CD14-positive monocyte (primary cell): ENCODE results near the gene PSMA7. TPM values are rescaled to one million over a fixed set of nuclear protein-coding genes. Genes with fewer than 3 reads are reported as not detected.

ENCODE experiments used
- DNase-seq, 3 donors: peaks; one replicate each; pipeline ENCODE4 v3.0.0-alpha.2; 2011 to 2022
- H2AFZ ChIP-seq: 2 replicates; pipeline ENCODE4 v1.6.0; 2012; ENCODE audit warnings: mild to moderate bottlenecking, low read depth, low read length, inconsistent platforms; ENCODE audit not compliant: insufficient read depth, poor library complexity, severe bottlenecking
- H3K27ac ChIP-seq, 2 donors: 1 replicate in 1 of 2; 2 replicates in 1 of 2; pipeline ENCODE4 v1.5.1; 2012 to 2013; ENCODE audit warnings: low read length in 2 of 2, control low read depth in 1 of 2, inconsistent platforms in 1 of 2, low read depth in 1 of 2, mild to moderate bottlenecking in 1 of 2
- H3K27me3 ChIP-seq, 2 donors: one replicate each; pipeline versions ENCODE4 v1.6.0 to v1.6.1; 2011 to 2013; ENCODE audit warnings: low read length in 2 of 2; ENCODE audit not compliant: control insufficient read depth in 2 of 2, insufficient read depth in 2 of 2
- H3K36me3 ChIP-seq, 2 donors: replicated peaks in 1 of 2; 1 replicate in 1 of 2; 2 replicates in 1 of 2; pipeline versions ENCODE4 v1.5.1 to v1.6.1; 2012 to 2013; ENCODE audit warnings: low read length in 2 of 2, control low read depth in 1 of 2, inconsistent platforms in 1 of 2, mild to moderate bottlenecking in 1 of 2; ENCODE audit not compliant: insufficient read depth in 2 of 2, control insufficient read depth in 1 of 2
- H3K4me1 ChIP-seq, 2 donors: 1 replicate in 1 of 2; 2 replicates in 1 of 2; pipeline versions ENCODE4 v1.5.1 to v1.6.1; 2012 to 2013; ENCODE audit warnings: low read length in 2 of 2, control low read depth in 1 of 2, inconsistent platforms in 1 of 2, mild to moderate bottlenecking in 1 of 2, moderate library complexity in 1 of 2; ENCODE audit not compliant: insufficient read depth in 2 of 2, control insufficient read depth in 1 of 2
- H3K4me2 ChIP-seq: replicated peaks from 2 replicates; pipeline ENCODE3; 2012; ENCODE audit warnings: low read length, moderate library complexity, mild to moderate bottlenecking; ENCODE audit not compliant: poor library complexity, severe bottlenecking; ENCODE audit errors: extremely low read depth
- H3K4me3 ChIP-seq, 3 experiments: fragments of 200-600 bp in 1 of 3; sonication (generic) in 1 of 3; replicated peaks in 1 of 3; 1 replicate in 2 of 3; 2 replicates in 1 of 3; pipeline ENCODE4 v1.5.1; 2011 to 2013; ENCODE audit warnings: low read length in 3 of 3, mild to moderate bottlenecking in 3 of 3, control low read depth in 2 of 3, low read depth in 2 of 3, inconsistent platforms in 1 of 3, moderate library complexity in 1 of 3
- H3K79me2 ChIP-seq: 2 replicates; pipeline ENCODE4 v1.6.0; 2012; ENCODE audit warnings: mild to moderate bottlenecking, control low read depth, inconsistent platforms, low read length, moderate library complexity; ENCODE audit not compliant: insufficient read depth
- H3K9ac ChIP-seq: 2 replicates; pipeline ENCODE4 v1.6.0; 2017; ENCODE audit warnings: low read length, mild to moderate bottlenecking; ENCODE audit not compliant: insufficient read depth, poor library complexity, severe bottlenecking
- H3K9me3 ChIP-seq, 2 donors: replicated peaks in 1 of 2; 1 replicate in 1 of 2; 2 replicates in 1 of 2; pipeline versions ENCODE4 v1.5.1 to v1.6.1; 2012 to 2013; ENCODE audit warnings: low read length in 2 of 2, control low read depth in 1 of 2; ENCODE audit not compliant: control insufficient read depth in 1 of 2, insufficient read depth in 1 of 2
- H4K20me1 ChIP-seq: 2 replicates; pipeline ENCODE4 v1.6.0; 2012; ENCODE audit warnings: mild to moderate bottlenecking, low read length, control low read depth, moderate library complexity; ENCODE audit not compliant: insufficient read depth
- H3K27ac Mint-ChIP-seq, 7 donors: one replicate each; pipeline ENCODE4 v1.8.0; 2020; ENCODE audit warnings: mild to moderate bottlenecking in 7 of 7, mixed read lengths in 7 of 7, moderate library complexity in 6 of 7, inconsistent platforms in 2 of 7
- H3K27me3 Mint-ChIP-seq, 3 donors: one replicate each; pipeline ENCODE4 v1.8.0; 2021 to 2022; ENCODE audit warnings: low read depth in 3 of 3, mild to moderate bottlenecking in 3 of 3, mixed read lengths in 3 of 3, moderate library complexity in 3 of 3, inconsistent platforms in 1 of 3
- H3K36me3 Mint-ChIP-seq, 2 donors: one replicate each; pipeline ENCODE4 v1.8.0; 2020; ENCODE audit warnings: mixed read lengths in 2 of 2, inconsistent platforms in 1 of 2, mild to moderate bottlenecking in 1 of 2
- H3K4me1 Mint-ChIP-seq: one replicate; pipeline ENCODE4 v1.8.0; 2020; ENCODE audit warnings: mild to moderate bottlenecking, mixed read lengths
- H3K4me3 Mint-ChIP-seq, 2 donors: one replicate each; pipeline ENCODE4 v1.8.0; 2020; ENCODE audit warnings: mild to moderate bottlenecking in 2 of 2, mixed read lengths in 2 of 2, moderate library complexity in 1 of 2
- H3K9me3 Mint-ChIP-seq, 7 donors: one replicate each; pipeline ENCODE4 v1.8.0; 2020 to 2022; ENCODE audit warnings: mixed read lengths in 7 of 7, mild to moderate bottlenecking in 6 of 7, moderate library complexity in 6 of 7, inconsistent platforms in 2 of 7
- WGBS: methylation state at CpG from one replicate; pipeline ENCODE4 v1.1.5; 2013; ENCODE audit warnings: missing lambda C conversion rate; ENCODE audit not compliant: insufficient coverage; 5-methylcytosine and 5-hydroxymethylcytosine counted together
- intact Hi-C, 2 donors: fragments of 100-400 bp; cut with micrococcal nuclease; formaldehyde crosslinking; loops; one replicate each; pipeline versions ENCODE4 v1.15.0 to v1.15.1; 2023
- polyA plus RNA-seq, 3 donors: library from polyadenylated mRNA; depleted of rRNA in 1 of 3; unstranded in 2 of 3; stranded (reverse) in 1 of 3; fragments of 300-500 nt in 2 of 3; fragments of >200 nt in 1 of 3; fragmentation: Illumina TruSeq in 2 of 3; gene quantifications; 1 replicate in 2 of 3; 2 replicates in 1 of 3; pipeline ENCODE4 v1.2.3, GENCODE V29; 2012 to 2021
- TF ChIP-seq, protein P1 (sequence below): fragments of 200-600 bp; IDR thresholded peaks from one replicate; pipeline ENCODE4 v1.8.0; 2022; ENCODE audit warnings: antibody characterized with exemption, mild to moderate bottlenecking

The PSMA7 gene
- polyA plus RNA-seq, 3 donors, result 402 to 668 (median 527) TPM

DNA sequence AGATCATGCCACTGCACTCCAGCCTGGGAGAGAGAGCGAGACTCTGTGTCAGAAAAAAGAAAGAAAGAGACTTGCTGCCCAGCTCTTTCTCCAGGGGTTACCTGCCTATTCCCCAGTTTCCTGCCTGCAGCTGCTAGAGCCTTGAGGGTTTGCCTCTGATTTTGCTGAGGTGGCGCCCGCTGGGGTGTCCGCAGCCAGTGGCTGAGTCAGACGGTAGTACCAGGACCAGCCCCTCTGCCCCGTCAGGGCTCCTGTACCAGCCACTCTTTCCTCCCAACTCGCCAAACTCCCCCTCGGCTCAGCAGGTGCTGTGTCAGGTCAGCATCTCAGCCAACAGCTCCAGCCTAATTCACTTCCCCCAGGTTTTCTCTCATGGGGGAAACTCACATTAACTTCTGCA lies 28.3 kb downstream of the PSMA7 start:
- H3K4me1 ChIP-seq, result no peaks in the 10 kb centered on the region
- 55% methylated on average over 8 of the region's 8 CpGs for WGBS
- no peaks in the 10 kb centered on the region for H4K20me1 ChIP-seq
- DNase-seq, result no peak
- TF ChIP-seq, protein P1, sequence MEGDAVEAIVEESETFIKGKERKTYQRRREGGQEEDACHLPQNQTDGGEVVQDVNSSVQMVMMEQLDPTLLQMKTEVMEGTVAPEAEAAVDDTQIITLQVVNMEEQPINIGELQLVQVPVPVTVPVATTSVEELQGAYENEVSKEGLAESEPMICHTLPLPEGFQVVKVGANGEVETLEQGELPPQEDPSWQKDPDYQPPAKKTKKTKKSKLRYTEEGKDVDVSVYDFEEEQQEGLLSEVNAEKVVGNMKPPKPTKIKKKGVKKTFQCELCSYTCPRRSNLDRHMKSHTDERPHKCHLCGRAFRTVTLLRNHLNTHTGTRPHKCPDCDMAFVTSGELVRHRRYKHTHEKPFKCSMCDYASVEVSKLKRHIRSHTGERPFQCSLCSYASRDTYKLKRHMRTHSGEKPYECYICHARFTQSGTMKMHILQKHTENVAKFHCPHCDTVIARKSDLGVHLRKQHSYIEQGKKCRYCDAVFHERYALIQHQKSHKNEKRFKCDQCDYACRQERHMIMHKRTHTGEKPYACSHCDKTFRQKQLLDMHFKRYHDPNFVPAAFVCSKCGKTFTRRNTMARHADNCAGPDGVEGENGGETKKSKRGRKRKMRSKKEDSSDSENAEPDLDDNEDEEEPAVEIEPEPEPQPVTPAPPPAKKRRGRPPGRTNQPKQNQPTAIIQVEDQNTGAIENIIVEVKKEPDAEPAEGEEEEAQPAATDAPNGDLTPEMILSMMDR, result no peak
- H3K36me3 Mint-ChIP-seq, result no peaks in the 10 kb centered on the region
- no peaks in the 10 kb centered on the region for H3K79me2 ChIP-seq
- no peak overlapping the region for H3K4me3 ChIP-seq
- no peak overlapping the region for H3K27ac Mint-ChIP-seq
- no peak overlapping the region for H2AFZ ChIP-seq
- intact Hi-C loops, result no loop called here
- H3K9me3 Mint-ChIP-seq, result peaks cover 33 to 67% (median 61%) of the 10 kb centered on the region in 7 donors
- H3K36me3 ChIP-seq, result no peaks in the 10 kb centered on the region
- no peaks in the 10 kb centered on the region for H3K4me1 Mint-ChIP-seq
- H3K27me3 ChIP-seq, result peaks cover 0 to 5% of the 10 kb centered on the region in 2 donors
- H3K9ac ChIP-seq, result no peak overlapping the region
- peaks cover 35 to 56% of the 10 kb centered on the region in 2 donors for H3K9me3 ChIP-seq
- no peak overlapping the region for H3K4me2 ChIP-seq
- peaks cover 15 to 43% (median 20%) of the 10 kb centered on the region in 3 donors for H3K27me3 Mint-ChIP-seq
- H3K4me3 Mint-ChIP-seq, result no peak overlapping the region
- H3K27ac ChIP-seq, result no peak overlapping the region

DNA sequence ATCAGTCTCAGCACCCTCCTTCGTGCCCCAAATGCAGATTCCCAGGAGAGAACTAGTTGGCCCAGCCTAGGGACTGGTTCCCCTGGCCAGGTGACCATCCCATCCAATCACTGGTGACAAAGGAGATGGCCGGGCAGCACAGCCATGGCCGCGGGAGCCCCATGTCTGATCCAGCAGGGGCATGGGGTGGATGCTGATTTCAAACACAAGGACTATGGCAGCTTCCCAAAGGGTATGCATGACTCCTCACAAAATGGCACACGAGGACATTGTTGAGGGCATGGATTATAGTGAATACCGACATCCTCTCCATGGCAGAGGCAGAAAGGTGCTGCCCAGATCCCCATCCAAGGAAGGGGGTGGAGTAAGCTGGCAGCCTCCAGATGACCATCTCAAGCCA lies 30.8 kb downstream of the PSMA7 start:
- Histone ChIP-seq H4K20me1 (no peaks in the 10 kb centered on the region), H3K9ac (no peak overlapping the region), H3K4me2 (no peak overlapping the region), H3K9me3 (peaks cover 58 to 73% of the 10 kb centered on the region in 2 donors), H2AFZ (no peak overlapping the region), H3K79me2 (no peaks in the 10 kb centered on the region), H3K4me1 (no peaks in the 10 kb centered on the region), H3K4me3 (no peak overlapping the region), H3K36me3 (no peaks in the 10 kb centered on the region), H3K27ac (no peak overlapping the region), H3K27me3 (no peaks in the 10 kb centered on the region)
- intact Hi-C loops, result no loop called here
- TF ChIP-seq, protein P1, result no peak
- Mint-ChIP-seq H3K27ac (no peak overlapping the region), H3K4me1 (no peaks in the 10 kb centered on the region), H3K4me3 (no peak overlapping the region), H3K27me3 (peaks cover 8 to 22% (median 10%) of the 10 kb centered on the region in 3 donors), H3K36me3 (no peaks in the 10 kb centered on the region), H3K9me3 (peaks cover 44 to 92% (median 86%) of the 10 kb centered on the region in 7 donors)
- WGBS, result 88% methylated on average over 5 of the region's 6 CpGs
- DNase-seq, result no peak
